Vagina (tissue), 2 donors: ENCODE measurements around the gene OR2T34.

Experiments
- CTCF ChIP-seq, 3 experiments: fragments of 450-650 bp in 2 of 3; fragments of 200-600 bp in 1 of 3; sonication (generic) in 1 of 3; IDR thresholded peaks; one replicate each; pipeline ENCODE4 v1.5.1; 2017 to 2019; ENCODE audit warnings: antibody characterized with exemption in 3 of 3, mild to moderate bottlenecking in 2 of 3, moderate library complexity in 2 of 3
- POLR2A ChIP-seq, 2 donors: fragments of 450-650 bp; IDR thresholded peaks; one replicate each; pipeline ENCODE4 v1.6.1; 2017; ENCODE audit warnings: antibody characterized with exemption in 2 of 2, mild to moderate bottlenecking in 2 of 2, moderate library complexity in 2 of 2
- POLR2AphosphoS5 ChIP-seq, 2 donors: sonication (generic); formaldehyde crosslinking; IDR thresholded peaks; one replicate each; pipeline ENCODE4 v1.9.0; 2017; ENCODE audit warnings: antibody characterized with exemption in 2 of 2, mild to moderate bottlenecking in 2 of 2, low read depth in 1 of 2; ENCODE audit not compliant: insufficient read depth in 1 of 2

DNA sequence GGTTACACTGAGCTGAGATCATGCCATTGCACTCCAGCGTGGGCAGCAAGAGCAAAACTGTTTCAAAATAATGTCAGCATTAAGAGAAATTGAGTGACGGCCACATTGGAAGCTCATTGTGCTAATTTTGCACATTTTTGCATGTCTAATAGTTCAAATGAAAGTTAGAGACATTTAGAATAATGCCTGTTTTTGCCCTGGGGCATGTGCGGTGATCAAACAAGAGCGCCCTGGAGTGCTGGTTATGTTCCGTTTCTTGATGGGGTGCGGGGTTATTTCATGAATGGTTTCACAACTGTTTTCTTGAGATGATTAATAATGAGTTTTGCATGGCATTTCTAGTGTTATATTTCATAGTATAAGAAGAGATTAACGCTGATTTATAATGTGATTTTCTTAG lies 47.2 kb upstream of the OR2T34 start:
- no peak for TF ChIP-seq CTCF (IDR thresholded peaks at IDR 0.05)
- no peak for TF ChIP-seq POLR2AphosphoS5 (IDR thresholded peaks at IDR 0.05; ENCODE audit: insufficient read depth in 1 of 2, low read depth in 1 of 2)
- no peak for TF ChIP-seq POLR2A (IDR thresholded peaks at IDR 0.05)
